ENCODE results near the gene MYCBP.

DNA sequence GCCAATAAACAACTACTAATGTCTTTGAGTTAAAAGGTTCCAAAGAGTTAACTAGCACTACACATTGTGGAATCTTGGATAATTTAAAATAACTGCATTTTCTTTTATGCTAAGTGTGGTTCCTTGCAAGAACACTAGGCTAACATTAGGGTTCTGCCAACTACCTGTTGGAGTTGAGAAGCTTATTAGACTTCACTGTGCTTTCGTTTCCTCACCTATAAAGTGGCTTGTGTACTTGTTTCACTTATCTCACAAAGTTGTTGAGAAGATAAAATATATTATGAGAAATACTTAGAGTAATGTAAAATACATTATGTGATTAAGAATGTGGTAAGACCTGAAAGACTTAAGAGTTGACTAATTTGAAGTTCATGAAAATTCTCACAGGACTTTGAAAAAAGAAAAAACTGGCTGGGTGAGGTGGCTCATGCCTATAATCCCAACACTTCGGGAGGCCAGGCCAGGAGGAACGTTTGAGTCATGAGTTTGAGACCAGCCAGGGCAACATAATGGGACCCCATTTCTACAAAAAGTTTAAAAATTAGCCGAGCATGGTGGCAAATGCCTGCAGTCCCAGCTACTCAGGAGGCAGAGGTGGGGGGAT lies 7.9 kb downstream of the MYCBP start:
- no peak for TF ChIP-seq YY1 (IDR thresholded peaks at IDR 0.05; ENCODE audit: insufficient read depth, insufficient read length)
- TF ChIP-seq ZNF274 (IDR thresholded peaks at IDR 0.05; ENCODE audit: low read depth, low read length), result no peak
- no peak for TF ChIP-seq SUZ12 (IDR thresholded peaks at IDR 0.05; ENCODE audit: extremely low read depth, insufficient read depth, insufficient read length)
